ENCODE results near the gene AP1S2. TPM values are rescaled to one million over a fixed set of nuclear protein-coding genes. Genes with fewer than 3 reads are reported as not detected.

The AP1S2 gene
- total RNA-seq, 2 experiments from 2014 or later: 40.2 to 49.5 TPM

GRCh38 chrX:15869695-15870094 lies 15.1 kb upstream of the AP1S2 start:
- no peak for DNase-seq (ENCODE audit: low spot score)
- TF ChIP-seq CTCF (conservative IDR thresholded peaks at IDR 0.05; ENCODE audit: low read length) (no peak), EZH2phosphoT487 (IDR thresholded peaks at IDR 0.05; ENCODE audit: borderline replicate concordance, low read depth, low read length) (no peak)
- H3K36me3 ChIP-seq (ENCODE audit: insufficient read depth, low read length): no peaks in the 10 kb centered on the region
- no peaks in the 10 kb centered on the region for H3K79me2 ChIP-seq (ENCODE audit: insufficient read depth, low read depth, low read length)
- peaks cover 6% of the 10 kb centered on the region for H3K4me1 ChIP-seq (ENCODE audit: insufficient read depth, low read length, poor library complexity, severe bottlenecking)
- H3K27ac ChIP-seq (ENCODE audit: low read depth, low read length, poor library complexity, severe bottlenecking): no peak overlapping the region
- no peak overlapping the region for H3K4me3 ChIP-seq (ENCODE audit: low read depth, low read length, poor library complexity, severe bottlenecking)
- no peak overlapping the region for H3K4me2 ChIP-seq (ENCODE audit: low read length)
- no peak overlapping the region for H2AFZ ChIP-seq (ENCODE audit: low read length)
- H3K9me2 ChIP-seq (ENCODE audit: insufficient read depth, low read length): no peaks in the 10 kb centered on the region
- H4K20me1 ChIP-seq (ENCODE audit: insufficient read depth, low read length): no peaks in the 10 kb centered on the region
- CTCF ChIA-PET (ENCODE audit: unreplicated experiment): no interaction called here
- H3K9me3 ChIP-seq (ENCODE audit: low read length): no peaks in the 10 kb centered on the region
- POLR2A ChIA-PET: interaction anchor here (0.6 to 1.1 kb wide), 2 partner anchors 13 to 124 kb away, joined by 4 read pairs; no protein-coding TSS in a partner anchor
- BruUV-seq (replicated peaks): no TSS peak
- intact Hi-C loops (cut with micrococcal nuclease; ENCODE audit: unreplicated experiment): no loop called here

- Histone ChIP-seq H3K27ac (ENCODE audit: low read depth, low read length, poor library complexity, severe bottlenecking) (no peak overlapping the region), H3K4me3 (ENCODE audit: low read depth, low read length, poor library complexity, severe bottlenecking) (no peak overlapping the region), H3K9me2 (ENCODE audit: insufficient read depth, low read length) (no peaks in the 10 kb centered on the region), H3K9me3 (ENCODE audit: low read length) (no peaks in the 10 kb centered on the region), H3K36me3 (ENCODE audit: insufficient read depth, low read length) (no peaks in the 10 kb centered on the region; the same call in 1 of the 2 replicates), H4K20me1 (ENCODE audit: insufficient read depth, low read length) (no peaks in the 10 kb centered on the region), H3K4me1 (ENCODE audit: insufficient read depth, low read length, poor library complexity, severe bottlenecking) (peaks cover 6% of the 10 kb centered on the region), H3K4me2 (ENCODE audit: low read length) (no peak overlapping the region), H2AFZ (ENCODE audit: low read length) (peak overlapping the region; percentile 19; the same call in 1 of the 2 replicates), H3K79me2 (ENCODE audit: insufficient read depth, low read depth, low read length) (no peaks in the 10 kb centered on the region)
- intact Hi-C loops (cut with micrococcal nuclease; ENCODE audit: unreplicated experiment): no loop called here
- TF ChIP-seq CTCF (conservative IDR thresholded peaks at IDR 0.05; ENCODE audit: low read length) (no peak), EZH2phosphoT487 (IDR thresholded peaks at IDR 0.05; ENCODE audit: borderline replicate concordance, low read depth, low read length) (no peak)
- no TSS peak for BruUV-seq (replicated peaks)
- DNase-seq (ENCODE audit: low spot score): no peak
- CTCF ChIA-PET (ENCODE audit: unreplicated experiment): no interaction called here
- POLR2A ChIA-PET: no interaction called here
Measured at GRCh38 chrX:15866147-15866546, 11.5 kb upstream of the AP1S2 start.

GRCh38 chrX:15864629-15865028 lies 10.0 kb upstream of the AP1S2 start:
- Histone ChIP-seq H3K27ac (ENCODE audit: low read depth, low read length, poor library complexity, severe bottlenecking) (no peak overlapping the region), H4K20me1 (ENCODE audit: insufficient read depth, low read length) (no peaks in the 10 kb centered on the region), H3K4me3 (ENCODE audit: low read depth, low read length, poor library complexity, severe bottlenecking) (no peak overlapping the region), H3K36me3 (ENCODE audit: insufficient read depth, low read length) (no peaks in the 10 kb centered on the region; the same call in 1 of the 2 replicates), H3K9me3 (ENCODE audit: low read length) (no peaks in the 10 kb centered on the region), H3K9me2 (ENCODE audit: insufficient read depth, low read length) (no peaks in the 10 kb centered on the region), H3K4me1 (ENCODE audit: insufficient read depth, low read length, poor library complexity, severe bottlenecking) (peaks cover 6% of the 10 kb centered on the region), H2AFZ (ENCODE audit: low read length) (no peak overlapping the region), H3K79me2 (ENCODE audit: insufficient read depth, low read depth, low read length) (no peaks in the 10 kb centered on the region), H3K4me2 (ENCODE audit: low read length) (no peak overlapping the region)
- no TSS peak for BruUV-seq (replicated peaks)
- TF ChIP-seq CTCF (conservative IDR thresholded peaks at IDR 0.05; ENCODE audit: low read length) (no peak), EZH2phosphoT487 (IDR thresholded peaks at IDR 0.05; ENCODE audit: borderline replicate concordance, low read depth, low read length) (no peak)
- CTCF ChIA-PET (ENCODE audit: unreplicated experiment): no interaction called here
- POLR2A ChIA-PET: interaction anchor here (0.9 to 1.3 kb wide), 2 partner anchors 22 to 39 kb away, joined by 3 to 4 read pairs; no protein-coding TSS in a partner anchor
- DNase-seq (ENCODE audit: low spot score): no peak
- intact Hi-C loops (cut with micrococcal nuclease; ENCODE audit: unreplicated experiment): no loop called here
